ENCODE measurements around the gene ACAP2.
"Not testable (repeated sequence)": the region's sequence is repeated elsewhere in the genome, so short reads cannot be mapped to it uniquely, and the experiment has no call there.

ACAP2 gene

DNA sequence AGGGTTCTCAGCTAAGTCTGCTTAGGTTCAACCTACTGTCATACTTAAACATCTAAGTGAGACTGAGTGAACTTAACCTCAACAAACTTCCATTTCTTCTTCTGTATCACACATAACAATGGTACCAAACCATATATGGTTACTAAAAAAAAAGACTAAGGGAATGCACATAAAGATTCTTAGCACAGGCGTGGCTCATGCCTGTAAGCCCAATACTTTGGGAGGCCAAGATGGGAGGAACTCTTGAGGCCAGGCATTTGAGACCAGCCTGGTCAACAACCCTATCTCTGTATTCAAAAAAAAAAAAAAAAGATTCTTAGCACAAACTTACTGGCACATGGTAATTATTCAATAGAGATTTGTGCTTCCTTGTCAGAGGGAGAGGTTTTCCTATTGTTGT lies 57.9 kb downstream of the ACAP2 start:
- no peak for ATAC-seq
- Mint-ChIP-seq H3K9me3 (no peaks in the 10 kb centered on the region), H3K4me3 (no peak overlapping the region), H3K4me1 (peaks cover 39% of the 10 kb centered on the region), H3K36me3 (peaks cover 12% of the 10 kb centered on the region), H3K27ac (no peak overlapping the region)
- no peak for DNase-seq (ENCODE audit: low spot score in 2 of 2)

DNA sequence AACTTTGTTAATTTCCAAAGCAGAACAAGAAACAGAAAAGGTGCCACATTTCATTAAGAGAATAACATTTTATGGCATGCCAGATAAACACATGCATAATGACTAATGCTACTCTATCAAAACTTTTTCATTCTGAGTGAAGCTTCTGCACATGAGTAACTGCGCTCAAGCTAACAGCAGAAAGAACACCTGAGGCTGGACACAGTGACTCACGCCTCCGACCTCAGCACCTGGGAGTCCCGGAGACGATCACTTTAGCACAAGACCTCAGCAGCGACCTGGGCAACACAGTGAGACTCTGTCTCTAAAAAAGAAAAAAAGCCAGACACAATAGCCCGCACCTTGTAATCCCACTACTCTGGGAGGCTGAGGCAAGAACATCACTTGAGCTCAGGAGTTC lies 70.6 kb downstream of the ACAP2 start:
- H3K4me1 Mint-ChIP-seq, result no peaks in the 10 kb centered on the region
- DNase-seq (ENCODE audit: low spot score in 2 of 2), result no peak

DNA sequence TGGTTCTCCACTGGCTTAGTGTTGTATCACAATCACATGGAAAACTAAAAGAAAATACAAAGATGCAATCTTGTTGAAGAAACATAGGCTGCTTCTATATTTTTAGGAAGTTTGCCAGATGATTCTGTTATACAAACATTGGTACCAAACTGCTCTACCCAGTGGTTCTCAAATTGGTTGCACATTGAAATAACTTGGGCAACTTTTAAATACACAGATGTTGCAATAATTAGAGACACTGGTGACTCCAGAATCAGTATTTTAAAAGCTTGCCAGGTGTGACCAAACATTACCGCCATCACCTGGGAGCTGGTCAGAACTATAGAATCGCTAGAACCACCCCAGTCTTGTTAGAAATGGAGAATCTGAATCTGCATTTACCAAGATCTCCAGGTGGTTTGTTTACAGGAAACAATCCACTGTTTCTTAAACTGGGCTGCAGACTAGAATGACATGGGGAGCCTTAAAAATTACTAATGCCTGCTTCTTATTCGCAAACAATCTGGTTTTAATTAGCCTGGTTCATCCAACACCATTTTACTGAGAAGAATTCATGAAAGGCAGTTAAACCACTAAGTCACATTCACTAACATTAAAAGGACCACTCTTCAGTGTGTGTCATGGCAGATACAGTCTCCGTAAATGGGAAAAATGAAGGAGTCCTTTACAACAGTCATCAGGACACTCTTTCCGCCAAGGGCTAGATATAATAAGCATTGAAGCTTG lies 76.5 kb downstream of the ACAP2 start:
- Mint-ChIP-seq H3K4me1 (peaks cover 15% of the 10 kb centered on the region), H3K4me3 (no peak overlapping the region), H3K9me3 (no peaks in the 10 kb centered on the region), H3K27ac (peak overlapping the region; percentile 58), H3K36me3 (peaks cover 17% of the 10 kb centered on the region)
- ATAC-seq, result no peak
- no peak for DNase-seq (ENCODE audit: low spot score in 2 of 2)

More for the DNA sequence above, 70.6 kb downstream of the ACAP2 start:
- no peak overlapping the region for H3K27ac Mint-ChIP-seq
- peaks cover 58% of the 10 kb centered on the region for H3K36me3 Mint-ChIP-seq
- ATAC-seq, result no peak
- no peaks in the 10 kb centered on the region for H3K9me3 Mint-ChIP-seq
- H3K4me3 Mint-ChIP-seq, result no peak overlapping the region

GRCh38 chr3:195365371-195365770 lies 77.4 kb downstream of the ACAP2 start:
- no peak overlapping the region for H3K4me3 Mint-ChIP-seq
- H3K36me3 Mint-ChIP-seq, result peaks cover 10% of the 10 kb centered on the region
- ATAC-seq (no peak), DNase-seq (ENCODE audit: low spot score in 2 of 2) (no peak)
- no peaks in the 10 kb centered on the region for H3K9me3 Mint-ChIP-seq
- H3K4me1 Mint-ChIP-seq, result peaks cover 20% of the 10 kb centered on the region
- no peak overlapping the region for H3K27ac Mint-ChIP-seq

GRCh38 chr3:195357797-195358196 lies 85.0 kb downstream of the ACAP2 start:
- H3K9me3 Mint-ChIP-seq; DNase-seq (ENCODE audit: low spot score in 2 of 2); H3K4me3 Mint-ChIP-seq; ATAC-seq; H3K36me3 Mint-ChIP-seq: not testable (repeated sequence)
- Mint-ChIP-seq H3K4me1 (peaks cover 64% of the 10 kb centered on the region), H3K27ac (peak overlapping the region; percentile 83)

GRCh38 chr3:195356151-195357086 lies 86.4 kb downstream of the ACAP2 start:
- Mint-ChIP-seq H3K27ac (no peak overlapping the region), H3K9me3 (peaks cover 3% of the 10 kb centered on the region), H3K4me1 (peaks cover 52% of the 10 kb centered on the region), H3K4me3 (no peak overlapping the region), H3K36me3 (no peaks in the 10 kb centered on the region)
- ATAC-seq (no peak), DNase-seq (ENCODE audit: low spot score in 2 of 2) (no peak)

GRCh38 chr3:195354009-195354408 lies 88.8 kb downstream of the ACAP2 start:
- not testable (repeated sequence) for H3K4me3 Mint-ChIP-seq; DNase-seq (ENCODE audit: low spot score in 2 of 2); ATAC-seq; H3K27ac Mint-ChIP-seq; H3K9me3 Mint-ChIP-seq
- Mint-ChIP-seq H3K36me3 (peaks cover 15% of the 10 kb centered on the region), H3K4me1 (peaks cover 40% of the 10 kb centered on the region)

DNA sequence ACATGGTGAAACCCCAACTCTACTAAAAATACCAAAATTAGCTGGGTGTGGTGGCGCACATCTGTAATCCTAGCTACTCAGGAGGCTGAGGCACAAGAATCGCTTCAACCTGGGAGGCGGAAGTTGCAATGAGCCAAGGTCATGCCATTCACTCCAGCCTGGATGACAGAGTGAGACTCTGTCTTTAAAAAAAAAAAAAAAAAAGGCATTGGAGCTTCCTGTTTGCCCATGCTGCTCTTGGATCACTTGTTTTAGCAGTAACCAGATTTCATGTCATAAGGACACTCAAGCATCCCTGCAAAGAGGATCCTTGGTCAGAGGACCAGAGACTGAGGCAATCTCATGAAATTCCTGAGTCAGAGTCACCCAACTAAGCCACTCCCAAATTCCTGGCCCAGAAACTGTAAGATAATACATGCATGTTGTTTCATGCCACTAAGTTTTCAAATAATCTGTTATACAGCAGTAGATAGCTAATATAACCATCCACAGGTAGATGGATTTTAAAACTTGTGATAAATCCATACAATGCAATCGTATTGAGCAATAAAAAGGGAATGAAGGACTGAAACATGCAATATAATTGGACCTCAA lies 89.8 kb downstream of the ACAP2 start:
- no peak overlapping the region for H3K27ac Mint-ChIP-seq
- ATAC-seq (no peak), DNase-seq (ENCODE audit: low spot score in 2 of 2) (no peak)
- peaks cover 30% of the 10 kb centered on the region for H3K4me1 Mint-ChIP-seq
- H3K36me3 Mint-ChIP-seq, result peaks cover 25% of the 10 kb centered on the region
- peaks cover 3% of the 10 kb centered on the region for H3K9me3 Mint-ChIP-seq
- no peak overlapping the region for H3K4me3 Mint-ChIP-seq

GRCh38 chr3:195348426-195349115 lies 94.2 kb downstream of the ACAP2 start:
- Mint-ChIP-seq H3K9me3 (no peaks in the 10 kb centered on the region), H3K4me3 (no peak overlapping the region), H3K36me3 (peaks cover 45% of the 10 kb centered on the region), H3K27ac (no peak overlapping the region), H3K4me1 (peaks cover 11% of the 10 kb centered on the region)
- ATAC-seq (no peak), DNase-seq (ENCODE audit: low spot score in 2 of 2) (no peak)

GRCh38 chr3:195337747-195338146 lies 105.1 kb downstream of the ACAP2 start:
- no peak overlapping the region for H3K4me3 Mint-ChIP-seq
- ATAC-seq, result no peak
- peak overlapping the region; percentile 32 for H3K27ac Mint-ChIP-seq
- DNase-seq (ENCODE audit: low spot score in 2 of 2), result no peak
- H3K9me3 Mint-ChIP-seq, result no peaks in the 10 kb centered on the region
- H3K36me3 Mint-ChIP-seq, result peaks cover 84% of the 10 kb centered on the region
- peaks cover 6% of the 10 kb centered on the region for H3K4me1 Mint-ChIP-seq

DNA sequence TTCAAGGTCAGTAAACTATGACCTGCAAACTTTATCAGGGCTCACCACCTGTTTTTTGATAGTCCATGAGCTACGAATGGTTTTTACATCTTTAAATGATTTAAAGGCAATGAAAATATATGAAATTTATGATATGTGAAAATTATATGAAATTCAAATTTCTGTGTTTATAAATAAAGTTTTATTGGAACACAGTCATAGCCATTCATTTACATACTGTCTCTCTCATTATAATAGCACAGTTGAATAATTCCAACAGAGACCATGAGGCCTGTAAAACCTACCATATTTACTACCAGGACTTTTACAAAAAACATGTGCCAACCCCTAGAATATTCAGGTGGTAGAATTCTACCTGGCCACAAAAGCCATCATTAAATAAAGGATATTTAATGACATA lies 107.9 kb downstream of the ACAP2 start:
- Mint-ChIP-seq H3K36me3 (peaks cover 79% of the 10 kb centered on the region), H3K27ac (no peak overlapping the region), H3K4me3 (no peak overlapping the region), H3K9me3 (no peaks in the 10 kb centered on the region), H3K4me1 (peaks cover 11% of the 10 kb centered on the region)
- no peak for ATAC-seq
- no peak for DNase-seq (ENCODE audit: low spot score in 2 of 2)

DNA sequence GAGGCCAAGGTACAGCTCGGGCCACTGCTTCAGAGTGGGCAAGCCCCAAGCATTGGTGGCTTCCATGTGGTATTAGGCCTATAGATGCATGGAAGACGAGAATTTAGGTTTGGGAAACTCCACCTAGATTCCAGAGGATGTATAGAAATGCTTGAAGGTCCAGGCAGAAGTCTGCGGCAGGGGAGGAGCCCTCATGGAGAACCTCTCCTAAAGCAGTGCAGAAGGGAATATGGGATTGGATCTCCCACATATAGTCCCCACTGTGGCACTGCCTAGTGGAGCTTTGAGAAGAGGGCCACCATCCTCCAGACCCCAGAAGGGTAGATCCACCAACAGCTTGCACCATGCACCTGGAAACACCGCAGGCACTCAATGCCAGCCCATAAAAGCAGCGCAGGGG lies 123.8 kb downstream of the ACAP2 start:
- ATAC-seq (no peak), DNase-seq (ENCODE audit: low spot score in 2 of 2) (no peak)
- H3K4me3 Mint-ChIP-seq, result no peak overlapping the region
- peaks cover 66% of the 10 kb centered on the region for H3K36me3 Mint-ChIP-seq
- H3K9me3 Mint-ChIP-seq, result no peaks in the 10 kb centered on the region
- no peak overlapping the region for H3K27ac Mint-ChIP-seq
- peaks cover 13% of the 10 kb centered on the region for H3K4me1 Mint-ChIP-seq

GRCh38 chr3:195312714-195313113 lies 130.1 kb downstream of the ACAP2 start:
- H3K36me3 Mint-ChIP-seq, result peaks cover 17% of the 10 kb centered on the region
- no peaks in the 10 kb centered on the region for H3K9me3 Mint-ChIP-seq
- H3K4me3 Mint-ChIP-seq, result no peak overlapping the region
- DNase-seq (ENCODE audit: low spot score in 2 of 2) (no peak), ATAC-seq (no peak)
- H3K4me1 Mint-ChIP-seq, result peaks cover under 1% of the 10 kb centered on the region
- no peak overlapping the region for H3K27ac Mint-ChIP-seq

GRCh38 chr3:195307711-195308110 lies 135.1 kb downstream of the ACAP2 start:
- Mint-ChIP-seq H3K4me1 (no peaks in the 10 kb centered on the region), H3K27ac (no peak overlapping the region), H3K36me3 (peaks cover 57% of the 10 kb centered on the region), H3K4me3 (no peak overlapping the region), H3K9me3 (no peaks in the 10 kb centered on the region)
- ATAC-seq (no peak), DNase-seq (ENCODE audit: low spot score in 2 of 2) (no peak)

DNA sequence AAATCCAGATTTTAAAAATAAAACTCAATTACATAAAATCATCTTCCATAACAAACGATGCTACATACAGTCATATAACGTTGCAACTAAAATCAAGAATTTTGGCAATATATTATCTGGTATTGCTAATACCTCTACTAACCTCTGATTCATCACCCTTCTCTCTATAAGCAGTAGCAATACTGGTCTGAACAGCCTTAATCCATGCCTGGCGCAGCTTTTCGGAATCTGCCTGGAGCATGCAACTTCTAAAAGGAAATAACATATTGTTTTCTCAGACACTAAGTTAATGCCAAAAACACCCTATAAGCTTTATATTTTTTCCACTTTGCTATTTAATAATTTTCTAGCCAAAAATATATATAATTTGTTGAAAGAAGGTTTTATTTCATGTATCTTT lies 136.5 kb downstream of the ACAP2 start:
- Mint-ChIP-seq H3K27ac (no peak overlapping the region), H3K36me3 (peaks cover 63% of the 10 kb centered on the region), H3K4me1 (no peaks in the 10 kb centered on the region), H3K4me3 (no peak overlapping the region), H3K9me3 (no peaks in the 10 kb centered on the region)
- DNase-seq (ENCODE audit: low spot score in 2 of 2) (no peak), ATAC-seq (no peak)

Data from stimulated activated effector memory CD8-positive, alpha-beta T cell treated with anti-CD3 and anti-CD28 coated beads, Interleukin-12 subunit alpha, Interleukin-12 subunit beta, amount 100 ng/mL, for 72 hours (primary cell).